Cerebellar cortex (tissue), 1 donor: Measurements from ENCODE around the gene NFATC3.
"Not testable (repeated sequence)": the region's sequence is repeated elsewhere in the genome, so short reads cannot be mapped to it uniquely, and the experiment has no call there.

Experiments used
- DNase-seq: peaks from one replicate; pipeline ENCODE4 v3.0.0-alpha.2; 2015; ENCODE audit warnings: low spot score

The NFATC3 gene

GRCh38 chr16:68090130-68090529, 5.0 kb downstream of the NFATC3 start:
- DNase-seq = no peak

GRCh38 chr16:68090533-68090932, 5.4 kb downstream of the NFATC3 start:
- DNase-seq = no peak

- DNase-seq = no peak
These were observed 6.5 kb downstream of the NFATC3 start for GRCh38 chr16:68091380-68092261.

GRCh38 chr16:68092275-68092674, 7.1 kb downstream of the NFATC3 start:
- DNase-seq = not testable (repeated sequence)

GRCh38 chr16:68093816-68094613, 8.8 kb downstream of the NFATC3 start:
- DNase-seq = peak; percentile 70

- DNase-seq = no peak
These were observed 9.4 kb downstream of the NFATC3 start for GRCh38 chr16:68094614-68094934.

GRCh38 chr16:68096491-68096890, 11.3 kb downstream of the NFATC3 start:
- DNase-seq = no peak

- no peak for DNase-seq
These were observed 11.9 kb downstream of the NFATC3 start for GRCh38 chr16:68097088-68097487.

- DNase-seq = no peak
These were observed 12.7 kb downstream of the NFATC3 start for GRCh38 chr16:68097895-68098294.

- DNase-seq = no peak
These were observed 15.3 kb downstream of the NFATC3 start for GRCh38 chr16:68100488-68100887.

GRCh38 chr16:68105611-68106010, 20.4 kb downstream of the NFATC3 start:
- no peak for DNase-seq

- DNase-seq = not testable (repeated sequence)
These were observed 22.2 kb downstream of the NFATC3 start for GRCh38 chr16:68107230-68107928.

- not testable (repeated sequence) for DNase-seq
These were observed 24.0 kb downstream of the NFATC3 start for GRCh38 chr16:68109156-68109555.

- not testable (repeated sequence) for DNase-seq
These were observed 25.4 kb downstream of the NFATC3 start for GRCh38 chr16:68110611-68111010.

- DNase-seq = no peak
These were observed 26.2 kb downstream of the NFATC3 start for GRCh38 chr16:68111379-68111778.

- no peak for DNase-seq
These were observed 28.0 kb downstream of the NFATC3 start for GRCh38 chr16:68113059-68113761.

GRCh38 chr16:68113765-68114240, 28.6 kb downstream of the NFATC3 start:
- no peak for DNase-seq

- not testable (repeated sequence) for DNase-seq
These were observed 29.8 kb downstream of the NFATC3 start for GRCh38 chr16:68114939-68115338.

- no peak for DNase-seq
These were observed 30.7 kb downstream of the NFATC3 start for GRCh38 chr16:68115851-68116250.

- peak; percentile 13 for DNase-seq
These were observed 31.2 kb downstream of the NFATC3 start for GRCh38 chr16:68116256-68116867.

GRCh38 chr16:68117884-68118283, 32.7 kb downstream of the NFATC3 start:
- DNase-seq = no peak
